CD4-positive, alpha-beta T cell treated with Interleukin-15 for 4 hours (primary cell): ENCODE data around the gene ABCB1.

ENCODE experiments used
- DNase-seq: peaks from one replicate; pipeline ENCODE4 v3.0.0-alpha.2; 2020; ENCODE audit warnings: low spot score

The ABCB1 gene

DNA sequence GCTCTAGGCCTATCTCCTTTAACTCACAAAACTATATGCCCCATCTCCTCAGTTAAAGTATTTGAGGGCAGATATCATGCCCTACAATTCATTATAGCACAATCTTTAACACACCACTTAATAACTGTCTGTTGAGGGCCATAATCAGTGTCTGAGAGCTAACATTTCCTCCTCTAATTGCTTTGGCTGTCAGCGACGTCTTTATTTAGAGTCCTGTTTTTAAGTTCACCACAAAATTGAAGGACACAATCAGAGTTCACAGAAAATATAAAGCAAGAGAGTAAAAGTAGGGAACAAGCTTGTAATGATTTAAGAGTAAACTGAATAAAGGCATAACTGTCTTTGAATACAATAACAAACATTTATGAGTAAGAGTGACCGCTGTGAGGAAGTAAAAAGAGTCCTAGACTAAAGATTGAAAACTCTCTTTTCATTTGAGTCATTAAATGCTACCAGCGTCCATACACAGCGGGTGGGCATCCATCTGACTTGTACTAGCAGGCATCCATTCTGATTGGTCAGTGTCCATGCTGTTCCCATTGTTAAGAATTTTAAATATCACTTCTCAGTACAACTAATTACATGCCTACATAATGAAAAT, 86.8 kb downstream of the ABCB1 start:
- no peak for DNase-seq

- no peak for DNase-seq
Observed at GRCh38 chr7:87512906-87513305, 87.8 kb downstream of the ABCB1 start.

DNA sequence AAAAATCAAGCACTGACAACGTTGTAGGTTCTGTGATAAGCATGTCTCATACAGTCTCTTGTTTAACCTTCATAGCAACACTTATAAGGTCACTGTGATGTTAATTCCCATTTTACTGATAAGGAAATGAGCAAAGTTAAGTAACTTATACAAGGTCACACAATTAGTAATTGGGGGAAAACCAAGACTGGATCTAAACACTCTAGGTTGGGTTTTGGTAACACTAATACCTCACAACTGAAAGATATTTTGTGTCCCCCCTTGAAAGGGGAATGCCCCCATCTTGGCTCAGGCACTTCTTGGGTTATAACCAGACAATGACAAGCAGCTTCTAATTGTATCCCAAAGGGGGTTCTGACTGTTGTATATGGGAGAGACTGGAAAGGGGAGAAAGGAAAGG, 89.2 kb downstream of the ABCB1 start:
- DNase-seq, result no peak

DNA sequence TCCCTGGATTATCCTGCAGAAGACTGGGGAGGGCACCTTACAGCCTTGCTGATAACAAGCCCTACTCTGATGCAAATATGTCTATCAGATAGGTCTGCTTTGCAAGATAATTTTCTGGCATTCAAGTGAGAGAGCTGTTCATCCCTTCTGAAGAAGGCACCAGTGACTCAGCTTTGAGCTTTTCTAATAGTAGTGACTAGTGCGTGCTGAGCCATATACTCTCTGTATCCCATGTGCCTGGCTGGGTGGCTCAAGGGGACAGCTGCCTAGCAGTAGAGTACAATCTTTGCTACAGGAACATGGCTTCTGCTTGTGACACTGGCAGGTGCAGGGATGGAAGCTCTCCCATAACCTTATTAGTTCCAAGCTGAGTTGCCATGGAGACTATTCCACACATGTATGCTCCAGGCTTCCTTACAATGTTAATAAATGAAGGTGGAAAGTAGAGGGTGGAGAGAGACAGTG, 90.2 kb downstream of the ABCB1 start:
- no peak for DNase-seq

DNA sequence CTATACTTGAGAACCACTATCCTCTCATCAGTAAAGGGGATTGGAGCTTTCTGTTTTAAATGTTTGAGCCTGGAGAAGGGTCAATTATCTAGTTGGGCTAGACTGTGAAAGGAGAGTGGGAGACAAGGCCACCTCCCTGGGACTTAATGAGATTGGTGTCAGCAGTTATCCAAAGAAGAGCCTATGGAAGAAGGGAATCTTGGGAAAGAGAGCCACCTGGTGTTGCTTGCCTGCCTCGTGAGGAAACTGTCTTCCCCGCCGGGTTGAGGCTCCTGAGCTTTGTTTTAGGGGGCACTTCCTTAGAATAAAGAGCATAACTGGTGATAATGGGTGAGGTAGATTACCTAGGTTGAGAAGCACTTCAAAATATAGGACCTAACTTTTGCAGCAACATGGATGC, 93.2 kb downstream of the ABCB1 start:
- DNase-seq, result no peak

- no peak for DNase-seq
Observed at GRCh38 chr7:87506246-87507180, 94.2 kb downstream of the ABCB1 start.

DNA sequence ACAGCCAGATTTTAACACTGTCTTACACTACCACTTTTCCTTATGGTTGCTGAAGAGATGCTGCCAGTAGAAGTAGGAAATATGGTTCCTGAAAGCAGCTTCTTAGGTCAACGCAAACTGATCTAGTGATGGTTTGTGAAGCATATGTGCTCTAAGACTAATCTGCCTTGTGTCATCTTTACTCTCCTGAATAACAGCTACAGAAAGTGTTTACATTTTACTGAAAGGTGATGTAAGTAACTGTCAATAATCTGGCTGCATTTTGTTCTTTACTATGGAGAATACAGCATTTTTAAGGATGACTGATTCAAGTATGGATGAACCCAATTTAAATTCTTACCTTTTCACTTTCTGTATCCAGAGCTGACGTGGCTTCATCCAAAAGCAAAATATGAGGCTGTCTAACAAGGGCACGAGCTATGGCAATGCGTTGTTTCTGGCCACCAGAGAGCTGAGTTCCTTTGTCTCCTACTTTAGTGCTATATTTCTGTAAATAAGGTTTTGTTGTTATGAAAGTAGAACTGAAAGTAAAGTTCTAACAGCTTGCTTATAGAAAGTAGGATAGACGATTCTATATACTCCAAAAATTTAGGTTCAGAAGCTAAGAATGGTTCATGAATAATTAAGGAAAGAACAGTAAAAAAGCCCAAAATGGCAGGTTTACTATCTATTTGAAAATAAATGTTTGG, 95.0 kb downstream of the ABCB1 start:
- no peak for DNase-seq

DNA sequence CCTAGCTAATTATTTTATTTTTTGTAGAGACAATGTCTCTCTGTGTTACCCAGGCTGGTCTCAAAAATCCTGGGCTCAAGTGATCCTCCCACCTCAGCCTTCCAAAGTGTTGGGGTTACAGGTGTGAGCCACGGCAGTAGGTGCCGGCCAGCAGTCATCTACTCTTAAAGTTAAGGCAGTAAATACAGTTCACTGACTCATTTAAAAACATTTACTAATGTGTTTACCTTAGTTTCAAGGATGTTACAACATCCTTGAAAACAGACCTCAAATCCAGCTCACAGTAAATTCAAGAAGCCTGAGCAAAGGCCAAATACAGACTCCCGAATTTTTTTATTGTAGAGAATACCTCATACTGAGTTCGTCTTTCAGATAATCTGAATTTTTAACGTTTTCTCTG, 95.6 kb downstream of the ABCB1 start:
- DNase-seq, result no peak

DNA sequence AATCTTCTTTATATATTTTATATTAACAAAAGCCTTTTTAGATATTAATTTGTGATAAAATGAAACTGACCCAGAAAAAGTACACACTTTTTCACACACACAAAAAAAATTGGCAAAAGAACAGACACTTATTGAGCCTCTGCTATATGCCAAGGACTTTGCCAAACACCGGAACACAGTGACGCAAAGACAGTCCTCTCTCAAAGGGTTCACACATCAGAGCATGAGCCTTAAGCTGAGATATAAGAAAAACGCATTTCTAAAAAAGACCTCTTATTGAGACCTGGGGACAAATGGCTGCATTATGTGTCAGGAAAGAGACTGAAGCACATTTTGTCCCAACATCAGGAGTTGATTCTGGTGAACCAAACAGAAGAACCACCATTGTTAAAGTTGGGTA, 101.2 kb downstream of the ABCB1 start:
- no peak for DNase-seq

GRCh38 chr7:87498893-87499292, 101.8 kb downstream of the ABCB1 start:
- DNase-seq, result no peak

DNA sequence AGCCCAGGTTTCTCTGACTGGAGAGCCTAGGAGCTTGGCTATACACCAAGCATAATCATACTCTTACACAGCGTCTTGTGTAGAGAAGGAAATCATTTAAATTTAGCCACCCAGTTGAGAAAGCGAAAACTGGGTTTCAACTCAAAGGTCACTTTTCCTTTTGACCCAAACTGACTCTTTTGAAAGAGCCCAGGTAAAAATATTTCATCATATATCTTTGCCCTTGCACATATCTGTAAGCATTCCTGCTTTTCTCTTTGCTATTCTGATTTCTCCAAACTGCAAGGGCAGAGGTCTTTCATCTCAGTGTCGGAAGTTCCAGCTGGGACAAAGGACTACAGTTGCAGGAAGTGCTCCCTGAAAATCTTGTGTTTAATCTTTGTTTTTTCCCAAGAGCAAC, 103.2 kb downstream of the ABCB1 start:
- DNase-seq, result no peak

- no peak for DNase-seq
Observed at GRCh38 chr7:87495366-87495765, 105.3 kb downstream of the ABCB1 start.

DNA sequence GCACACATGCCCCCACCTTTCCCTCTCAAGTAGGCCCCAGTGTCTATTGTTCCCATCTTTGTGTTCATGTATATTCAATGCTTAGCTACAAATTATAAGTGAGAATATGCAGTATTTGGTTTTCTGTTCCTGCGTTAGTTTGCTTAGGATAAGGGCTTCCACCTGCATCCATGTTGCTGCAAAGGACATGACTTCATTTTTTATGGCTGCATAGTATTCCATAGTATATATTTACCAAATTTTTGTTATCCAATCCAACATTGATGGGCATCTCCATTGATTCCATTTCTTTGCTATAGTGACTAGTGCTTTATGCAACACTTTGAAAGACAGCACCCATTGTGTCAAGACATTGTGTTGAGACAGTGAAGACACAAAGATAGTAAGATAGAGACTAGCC, 106.2 kb downstream of the ABCB1 start:
- no peak for DNase-seq

DNA sequence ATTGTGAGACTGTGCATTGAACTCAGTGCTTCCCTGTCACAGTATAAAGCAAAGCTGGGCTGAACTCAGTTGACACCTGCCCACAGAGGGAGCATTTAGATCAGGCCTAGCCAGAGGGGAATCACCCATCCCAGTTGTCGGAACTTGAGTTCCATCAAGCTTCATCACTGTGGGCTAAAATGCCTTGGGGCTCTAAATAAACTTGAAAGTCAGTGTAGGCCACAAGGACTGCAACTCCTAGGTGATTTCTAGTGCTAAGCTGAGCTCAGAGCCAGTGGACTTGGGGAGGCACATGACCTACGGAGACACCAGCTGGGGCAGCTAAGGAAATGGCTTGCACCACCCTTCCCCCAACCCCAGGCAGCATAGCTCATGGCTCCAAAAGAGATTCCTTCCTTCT, 117.6 kb downstream of the ABCB1 start:
- no peak for DNase-seq

- DNase-seq, result no peak
Observed at GRCh38 chr7:87482115-87482514, 118.6 kb downstream of the ABCB1 start.

GRCh38 chr7:87480386-87480785, 120.3 kb downstream of the ABCB1 start:
- DNase-seq, result no peak

- DNase-seq, result no peak
Observed at GRCh38 chr7:87479951-87480350, 120.7 kb downstream of the ABCB1 start.

- no peak for DNase-seq
Observed at GRCh38 chr7:87476179-87476557, 124.5 kb downstream of the ABCB1 start.

DNA sequence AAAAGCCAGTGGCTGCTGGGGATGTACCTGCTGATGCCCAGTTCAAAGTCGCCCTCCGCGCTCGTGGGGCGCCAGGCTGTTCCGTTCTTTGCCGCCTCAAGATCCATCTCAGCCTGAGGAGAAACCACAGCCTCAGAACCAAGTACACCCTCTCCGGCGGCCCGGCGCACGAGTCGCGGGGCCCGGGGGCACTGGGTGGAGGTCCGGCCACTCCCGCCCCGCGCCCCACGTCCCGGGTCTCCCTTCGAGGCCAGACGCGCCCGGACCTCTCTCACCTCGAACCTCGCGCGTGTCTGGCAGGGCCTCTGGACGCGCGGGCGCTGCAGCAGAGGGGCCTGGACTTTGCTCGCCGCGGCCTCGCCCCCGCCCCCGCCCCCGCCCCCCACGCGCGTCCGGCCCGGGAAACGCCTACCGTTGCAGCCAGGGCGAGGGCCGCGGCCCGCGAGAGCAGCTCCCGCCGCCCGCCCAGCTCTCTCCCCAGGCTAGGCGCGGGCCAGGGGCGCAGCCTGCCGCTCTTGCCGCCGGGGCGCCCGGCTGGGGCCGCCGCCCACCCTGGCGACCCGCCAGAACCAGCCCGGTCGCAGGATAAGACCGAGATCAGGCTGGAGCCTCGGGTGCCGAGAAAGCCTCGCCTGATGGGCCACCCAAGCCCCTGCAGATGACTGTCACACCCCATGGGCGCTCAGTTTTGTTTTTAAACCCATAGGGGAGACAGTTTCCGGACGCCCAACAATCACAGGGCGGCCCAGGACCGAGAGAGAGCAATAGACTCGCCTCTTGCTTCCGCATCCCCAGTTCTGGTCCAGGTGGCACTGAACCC, 125.1 kb downstream of the ABCB1 start, which contains the start of gene ABCB4:
Gene ABCB4 (minus strand): TSS at position 322 of the 820 bp plus-strand sequence. CDS start 215 bp downstream, at position 107.
- DNase-seq, result no peak

GRCh38 chr7:87474533-87475358, 125.9 kb downstream of the ABCB1 start:
- peak; percentile 6 for DNase-seq

GRCh38 chr7:87473986-87474385, 126.7 kb downstream of the ABCB1 start:
- DNase-seq, result no peak
